Activated naive CD8-positive, alpha-beta T cell treated with anti-CD3 and anti-CD28 coated beads, Interleukin-2, amount 50 U/mL, for 16 hours (primary cell): ENCODE results near the gene POMGNT2.

ENCODE experiments used
- DNase-seq: peaks from one replicate; pipeline ENCODE4 v3.0.0-alpha.2; 2020; ENCODE audit warnings: low read depth, low spot score

POMGNT2 gene

DNA sequence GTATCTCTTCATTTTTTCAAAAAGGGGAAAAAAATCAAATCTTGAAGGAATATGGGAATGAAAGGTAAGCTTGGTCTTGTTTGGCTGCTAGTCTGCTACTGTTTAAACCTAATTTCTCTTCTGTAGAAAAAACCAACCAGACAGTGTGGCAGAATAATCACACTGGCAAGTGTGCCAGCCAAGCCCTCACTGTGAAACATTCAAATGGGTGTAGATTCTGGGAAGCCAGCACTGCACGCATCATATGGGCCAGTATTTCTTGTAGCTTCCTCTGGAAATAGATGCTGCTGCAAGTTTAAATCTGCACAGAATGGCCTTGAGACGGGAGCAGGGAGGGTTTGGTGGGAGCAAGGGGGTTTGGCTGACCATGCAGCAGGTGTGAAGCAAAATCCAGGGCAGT lies 62.1 kb downstream of the POMGNT2 start:
- no peak for DNase-seq

DNA sequence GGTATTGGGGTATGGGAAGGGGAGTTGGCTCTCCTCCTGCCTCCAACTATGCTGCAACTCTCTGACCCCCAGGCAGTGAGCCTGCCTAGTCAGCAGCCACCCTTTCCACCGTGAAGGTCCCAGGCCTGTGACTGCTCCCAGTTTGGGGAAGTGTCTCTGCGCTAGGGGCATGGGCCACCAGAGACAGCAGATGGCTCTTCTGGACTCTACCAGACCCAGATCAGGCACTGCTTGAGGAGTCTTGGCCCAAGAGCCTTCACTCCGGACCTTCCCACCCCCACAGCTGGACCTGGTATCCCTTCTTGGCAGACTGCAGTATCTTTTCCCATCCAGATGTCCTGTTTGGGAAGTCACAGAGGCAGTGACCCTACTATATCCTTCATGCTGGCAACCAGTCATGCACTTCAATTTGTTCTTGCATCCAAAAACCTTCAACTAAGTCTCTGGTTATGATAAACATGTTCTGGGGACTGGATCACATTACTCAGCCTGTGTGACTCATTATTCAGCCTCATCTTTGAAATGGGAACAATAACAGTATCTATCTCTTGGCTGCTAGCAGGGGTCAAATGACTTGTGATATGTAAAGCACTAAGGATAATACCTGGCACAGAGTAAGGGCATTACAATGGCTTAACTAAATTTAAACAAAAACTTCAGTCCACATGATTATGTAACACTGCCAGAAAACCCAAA lies 62.7 kb downstream of the POMGNT2 start:
- DNase-seq = no peak

DNA sequence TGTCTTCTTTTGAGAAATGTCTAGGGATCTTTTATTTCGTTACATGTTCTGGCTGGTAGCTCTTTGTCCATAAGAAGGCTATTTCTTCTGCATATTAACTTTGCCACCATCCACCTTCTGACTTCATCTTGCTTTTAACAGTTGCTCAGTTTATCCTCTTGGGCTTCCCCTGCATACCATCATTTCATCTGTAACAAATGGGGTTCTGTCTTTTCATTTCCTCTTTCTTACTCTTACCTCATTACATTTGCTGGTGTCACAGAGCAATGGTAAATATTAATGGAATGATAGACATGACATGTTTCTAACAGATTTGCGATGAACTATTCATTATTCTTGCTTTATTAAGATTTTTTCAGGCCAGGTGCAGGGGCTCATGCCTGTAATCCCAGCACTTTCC lies 64.4 kb downstream of the POMGNT2 start:
- no peak for DNase-seq

DNA sequence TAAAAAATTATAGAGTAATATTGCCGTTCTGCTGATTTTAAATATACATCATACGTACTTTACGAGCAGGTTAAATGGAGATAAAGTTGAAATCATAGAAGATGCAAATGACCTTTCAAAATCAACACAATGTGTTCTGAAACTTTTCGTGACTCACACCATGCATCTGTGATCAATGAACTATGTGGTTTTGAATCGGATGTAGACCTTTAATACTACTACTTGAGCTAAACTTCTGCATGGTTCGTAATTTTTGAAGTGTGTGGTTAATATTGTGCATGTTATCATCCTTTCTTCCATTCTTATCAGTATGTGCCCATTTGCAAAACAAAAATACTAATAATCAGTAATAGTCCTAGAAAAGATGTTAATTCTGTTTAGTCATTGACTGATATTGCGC lies 67.9 kb downstream of the POMGNT2 start:
- no peak for DNase-seq

DNA sequence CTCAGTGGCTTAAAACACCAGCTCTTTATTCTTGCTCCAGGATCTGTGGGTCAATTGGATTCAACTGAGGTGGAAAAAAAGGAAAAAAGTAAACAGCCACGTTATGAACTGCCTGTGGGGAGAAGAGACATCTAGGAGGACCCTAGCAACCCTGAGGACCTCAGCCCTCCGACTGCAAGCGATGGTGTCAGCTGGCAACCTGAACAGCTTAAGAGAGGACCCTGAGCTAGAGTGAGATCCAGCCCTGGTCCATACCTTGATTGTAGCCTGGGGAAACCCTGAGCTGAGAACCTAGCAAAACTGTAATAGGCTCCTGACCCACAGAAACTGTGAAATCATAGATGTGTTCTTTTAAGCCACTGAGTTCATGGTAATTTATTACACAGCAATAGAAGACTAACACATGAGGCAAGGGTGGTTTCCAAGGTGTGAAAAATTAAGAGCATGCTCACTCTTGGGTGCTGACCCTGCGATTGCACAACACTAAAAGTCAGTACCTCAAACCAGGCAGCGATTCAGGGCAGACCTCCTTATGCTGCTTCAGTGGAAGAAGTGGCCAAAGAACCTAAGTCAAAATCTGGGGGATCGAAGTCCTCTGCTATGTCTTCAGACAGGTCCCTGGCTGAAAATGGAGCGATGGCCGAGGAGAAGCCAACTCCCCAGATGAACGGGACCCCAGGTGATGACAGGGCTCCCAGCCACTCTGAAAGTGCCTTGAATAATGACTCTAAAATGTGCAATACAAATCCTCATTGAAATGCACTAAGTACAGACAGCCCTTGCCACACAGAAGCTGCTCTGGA lies 69.1 kb downstream of the POMGNT2 start:
- no peak for DNase-seq

DNA sequence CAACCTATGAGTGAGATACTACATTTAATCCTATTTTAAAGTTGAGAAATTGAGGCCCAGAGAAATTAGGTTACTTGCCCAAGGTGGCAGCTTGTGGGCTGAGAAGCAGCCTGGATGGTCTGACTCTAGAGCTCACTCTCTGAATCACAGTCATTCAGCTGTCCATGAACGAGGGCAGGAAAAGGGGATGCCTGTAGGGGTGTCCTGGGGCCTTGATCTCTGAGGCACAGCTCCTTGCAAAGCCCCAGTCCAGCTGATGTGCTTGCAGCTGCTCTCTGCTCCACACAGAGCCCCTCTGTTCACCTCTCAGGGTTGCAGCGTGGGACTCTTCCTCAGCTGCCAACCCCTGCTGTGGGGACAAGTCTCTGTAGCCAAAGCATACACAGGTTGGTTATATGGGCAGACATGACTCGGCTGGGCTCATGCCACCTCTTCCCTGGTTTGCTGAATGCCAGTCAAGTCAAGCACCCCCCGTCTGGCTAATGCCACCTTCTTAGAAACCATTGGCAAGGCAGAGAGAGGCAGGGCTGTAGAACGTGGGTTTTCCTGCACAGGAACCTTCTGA lies 70.0 kb downstream of the POMGNT2 start:
- no peak for DNase-seq

DNA sequence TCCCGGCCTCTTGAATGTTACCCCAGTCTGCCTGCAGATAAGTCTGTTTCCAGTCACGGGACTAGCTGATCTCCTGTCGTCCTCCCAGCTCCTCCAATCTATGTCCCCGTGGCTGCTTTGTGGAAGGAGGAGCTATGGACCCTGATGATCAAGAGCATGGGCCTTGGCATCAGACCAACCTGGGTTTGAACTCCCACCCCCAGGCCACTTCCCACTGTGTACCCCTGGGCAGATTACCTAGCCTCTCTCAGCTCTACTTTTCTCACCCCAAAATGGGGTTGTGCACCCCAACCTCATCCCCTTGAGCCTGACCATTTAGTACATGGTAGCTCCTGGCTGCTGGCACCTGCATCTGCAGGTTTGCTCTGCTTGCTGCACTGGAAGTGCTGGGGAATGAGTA lies 71.0 kb downstream of the POMGNT2 start:
- DNase-seq = no peak

DNA sequence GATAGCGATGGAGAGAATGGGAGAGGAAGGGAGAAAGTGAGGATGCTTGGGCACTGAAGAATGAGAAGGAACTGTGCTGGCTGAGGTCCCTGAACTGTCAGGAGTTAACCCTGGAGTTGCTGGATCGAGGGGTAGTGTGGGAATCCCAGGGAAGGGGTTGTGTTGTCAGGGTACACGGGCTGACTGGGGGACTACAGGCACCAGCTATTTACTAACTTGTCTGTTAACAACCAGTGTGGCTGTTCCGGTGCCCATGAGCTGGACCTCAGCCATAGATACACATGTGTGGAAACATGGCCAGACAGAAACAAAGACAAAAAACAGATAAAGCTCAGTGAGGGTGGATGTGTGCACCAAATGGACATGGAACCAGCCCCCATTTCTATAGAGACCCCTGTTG lies 71.7 kb downstream of the POMGNT2 start:
- DNase-seq = no peak

DNA sequence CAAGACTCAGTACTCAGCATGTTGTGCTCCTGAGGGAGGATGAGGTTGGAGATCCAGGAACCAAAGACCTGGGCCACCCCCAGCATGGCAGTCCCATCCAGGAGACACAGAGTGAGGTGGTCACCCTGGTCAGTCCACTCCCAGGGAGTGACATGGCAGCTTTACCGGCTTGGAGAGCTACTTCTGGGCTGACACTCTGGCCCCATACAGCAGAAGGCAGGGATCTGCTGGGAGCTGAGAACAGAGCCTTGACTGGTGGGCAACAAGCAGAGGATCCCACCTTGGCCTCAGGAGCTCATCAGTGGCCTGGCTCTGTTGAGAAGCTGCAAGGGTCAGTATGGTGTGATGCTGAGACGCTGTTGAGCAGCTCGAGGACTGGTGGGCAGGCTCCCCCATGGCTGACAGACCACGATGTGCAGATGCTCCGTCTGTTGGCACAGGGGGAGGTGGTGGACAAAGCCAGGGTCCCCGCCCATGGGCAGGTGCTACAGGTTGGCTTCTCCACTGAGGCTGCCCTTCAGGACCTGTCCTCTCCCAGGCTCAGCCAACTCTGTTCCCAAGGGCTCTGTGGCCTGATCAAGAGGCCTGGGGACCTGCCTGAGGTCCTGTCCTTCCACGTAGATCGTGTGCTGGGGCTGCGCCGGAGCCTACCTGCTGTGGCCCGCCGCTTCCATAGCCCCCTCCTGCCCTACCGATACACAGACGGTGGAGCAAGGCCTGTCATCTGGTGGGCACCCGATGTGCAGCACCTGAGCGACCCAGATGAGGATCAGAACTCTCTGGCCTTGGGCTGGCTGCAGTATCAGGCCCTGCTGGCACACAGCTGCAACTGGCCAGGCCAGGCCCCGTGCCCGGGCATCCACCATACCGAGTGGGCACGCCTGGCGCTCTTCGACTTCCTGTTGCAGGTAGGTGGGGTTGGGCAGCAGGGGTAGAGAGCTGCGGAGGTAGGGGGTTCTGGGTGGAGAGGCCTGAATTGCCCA lies 72.9 kb downstream of the POMGNT2 start:
- no peak for DNase-seq

DNA sequence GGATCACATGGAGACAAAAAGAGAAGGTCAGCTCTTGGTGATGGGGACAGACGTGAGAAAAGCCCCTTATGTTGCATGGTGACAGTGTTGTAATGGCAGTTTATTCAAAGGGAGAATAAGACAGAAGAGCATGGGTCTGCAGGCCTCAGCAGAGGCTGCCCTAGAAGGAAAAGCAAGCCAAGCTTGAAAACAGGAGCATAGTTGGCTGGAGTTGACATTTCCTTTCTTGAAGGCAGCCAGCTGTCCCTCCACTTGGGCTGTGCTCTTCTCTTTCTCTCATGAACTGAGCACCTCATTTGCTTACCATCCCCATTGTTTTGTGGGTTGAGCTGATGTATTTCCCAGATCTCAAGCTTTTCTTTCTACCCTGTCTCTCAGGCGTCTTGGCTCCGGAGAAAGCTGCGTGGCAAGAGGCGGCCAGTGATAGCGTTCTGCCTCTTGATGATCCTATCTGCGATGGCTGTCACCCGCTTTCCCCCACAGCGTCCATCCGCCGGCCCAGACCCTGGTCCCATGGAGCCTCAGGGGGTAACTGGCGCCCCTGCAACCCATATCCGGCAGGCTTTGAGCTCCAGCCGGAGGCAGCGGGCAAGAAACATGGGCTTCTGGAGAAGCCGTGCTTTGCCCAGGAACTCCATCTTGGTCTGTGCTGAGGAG lies 73.9 kb downstream of the POMGNT2 start:
- no peak for DNase-seq

DNA sequence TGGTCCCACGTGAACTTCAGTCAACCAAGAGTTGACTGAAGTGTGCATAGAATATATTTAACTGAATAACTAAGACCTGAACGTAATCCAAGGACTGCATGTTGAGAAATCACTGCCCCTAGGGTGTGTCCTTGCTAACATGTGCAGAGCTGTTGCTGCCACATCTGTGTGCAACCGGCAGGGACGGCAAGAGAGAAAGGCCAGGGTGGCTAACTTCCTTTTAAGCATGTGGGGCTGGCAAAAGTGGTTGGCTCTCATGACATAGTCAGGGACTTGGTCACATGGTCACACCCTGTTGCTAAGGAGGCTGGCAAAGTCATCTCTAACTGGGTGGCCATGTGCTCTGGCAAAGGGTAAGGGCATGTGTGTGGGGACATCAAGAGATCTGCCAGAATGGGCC lies 74.4 kb downstream of the POMGNT2 start:
- no peak for DNase-seq

DNA sequence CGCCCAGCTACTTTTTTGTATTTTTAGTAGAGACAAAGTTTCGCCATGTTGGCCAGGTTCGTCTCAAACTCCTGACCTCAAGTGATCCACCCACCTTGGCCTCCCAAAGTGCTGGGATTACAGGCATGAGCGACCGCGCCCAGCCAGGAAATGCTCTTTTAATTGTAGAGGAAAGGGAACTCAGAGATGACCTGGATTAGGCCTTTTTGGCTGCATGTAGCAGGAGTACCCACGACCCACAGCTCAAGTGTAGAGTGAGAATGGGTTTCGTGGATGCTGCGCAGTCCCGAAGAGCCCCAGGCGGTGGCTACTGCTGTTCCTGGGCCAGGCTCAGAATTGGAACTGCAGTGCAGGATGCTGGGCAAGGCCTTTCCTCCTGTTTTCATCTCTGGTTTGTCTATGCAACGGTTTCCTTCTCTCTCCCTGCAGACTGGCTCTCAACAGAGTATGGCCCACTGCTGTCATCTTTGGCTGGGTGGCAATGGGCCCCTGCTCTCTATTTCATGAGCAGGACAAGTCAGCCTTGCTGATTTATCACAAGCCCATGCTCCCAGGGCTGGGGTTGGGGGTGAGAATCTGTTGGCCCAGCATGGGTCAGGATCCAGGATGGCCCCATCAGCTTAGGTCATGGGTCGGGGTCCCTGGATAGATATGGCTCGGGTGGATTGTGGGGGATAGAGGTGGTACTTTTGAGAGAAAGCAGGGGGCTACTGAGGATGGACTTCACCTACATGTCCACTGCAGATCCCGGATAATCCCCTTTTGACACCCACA lies 75.5 kb downstream of the POMGNT2 start:
- no peak for DNase-seq
